IMR-90 (cell line): Measurements from ENCODE around the gene RASGRP3. TPM values are rescaled to one million over a fixed set of nuclear protein-coding genes. Genes with fewer than 3 reads are reported as not detected.

Experiments used
- ATAC-seq: fragments of 200-7000 bp; cut with Tn5 transposase; 2 replicates; pipeline ENCODE4 v1.9.1; 2020; ENCODE audit warnings: low read depth, mild to moderate bottlenecking, moderate library complexity
- BruUV-seq: library from RNA; stranded (reverse); fragments of 400-500 nt; replicated peaks from 2 replicates; lab custom pipeline; 2021; lab: Mats Ljungman, UMichigan
- CTCF ChIA-PET: fragments of 300-600 bp; formaldehyde crosslinking; extraction: SDS; loops from one replicate; lab custom pipeline; 2021; ENCODE audit warnings: antibody characterized with exemption; lab: Yijun Ruan, JAX
- POLR2A ChIA-PET: fragments of 300-600 bp; sonication (Branson Sonifier 250); formaldehyde crosslinking; loops from one replicate; lab custom pipeline; 2022; ENCODE audit warnings: antibody characterized with exemption; ENCODE audit not compliant: unreplicated experiment; lab: Charles Lee
- DNase-seq: peaks from one replicate; pipeline ENCODE4 v3.0.0; 2013
- H2AFZ ChIP-seq: replicated peaks from 2 replicates; pipeline ENCODE3; 2013; ENCODE audit warnings: low read length, mild to moderate bottlenecking; ENCODE audit not compliant: poor library complexity
- H2AK5ac ChIP-seq: 2 replicates; pipeline ENCODE4 v1.6.1; 2013; ENCODE audit warnings: low read depth, low read length, inconsistent platforms
- H2AK9ac ChIP-seq: replicated peaks from 2 replicates; pipeline ENCODE3; 2013; ENCODE audit warnings: mild to moderate bottlenecking, low read depth, low read length, moderate library complexity; ENCODE audit not compliant: poor library complexity
- H2BK120ac ChIP-seq: 2 replicates; pipeline ENCODE4 v1.6.1; 2013; ENCODE audit warnings: low read depth, low read length, inconsistent platforms
- H2BK15ac ChIP-seq: 3 replicates; pipeline ENCODE4 v1.6.1; 2013; ENCODE audit warnings: low read depth, low read length, inconsistent platforms
- H2BK20ac ChIP-seq: 2 replicates; pipeline ENCODE4 v1.6.1; 2013; ENCODE audit warnings: low read depth, mild to moderate bottlenecking, inconsistent platforms, low read length, moderate library complexity
- H2BK5ac ChIP-seq: 2 replicates; pipeline ENCODE4 v1.6.1; 2013; ENCODE audit warnings: mild to moderate bottlenecking, low read depth, low read length, inconsistent platforms; ENCODE audit not compliant: poor library complexity, severe bottlenecking
- H3K14ac ChIP-seq: replicated peaks from 2 replicates; pipeline ENCODE4 v1.6.1; 2013; ENCODE audit warnings: low read depth, low read length, inconsistent platforms
- H3K18ac ChIP-seq: 2 replicates; pipeline ENCODE4 v1.6.1; 2013; ENCODE audit warnings: low read depth, low read length, control low read depth
- H3K23ac ChIP-seq: 2 replicates; pipeline ENCODE4 v1.6.1; 2013; ENCODE audit warnings: low read depth, low read length, inconsistent platforms
- H3K27ac ChIP-seq: 2 replicates; pipeline ENCODE4 v1.5.1; 2013; ENCODE audit warnings: mild to moderate bottlenecking, control low read depth, low read length; ENCODE audit not compliant: insufficient read depth
- H3K27me3 ChIP-seq: 2 replicates; pipeline ENCODE4 v1.6.1; 2013; ENCODE audit warnings: low read length; ENCODE audit not compliant: control insufficient read depth, insufficient read depth
- H3K36me3 ChIP-seq: 2 replicates; pipeline ENCODE4 v1.6.1; 2013; ENCODE audit warnings: low read length, mixed read lengths; ENCODE audit not compliant: control insufficient read depth, insufficient read depth
- H3K4ac ChIP-seq: 2 replicates; pipeline ENCODE4 v1.6.1; 2013; ENCODE audit warnings: low read depth, low read length, inconsistent platforms
- H3K4me1 ChIP-seq: 2 replicates; pipeline ENCODE4 v1.6.1; 2013; ENCODE audit warnings: low read length, mixed read lengths; ENCODE audit not compliant: control insufficient read depth, insufficient read depth
- H3K4me2 ChIP-seq: 2 replicates; pipeline ENCODE4 v1.6.1; 2013; ENCODE audit warnings: low read depth, mild to moderate bottlenecking, control low read depth, low read length, moderate library complexity
- H3K4me3 ChIP-seq: 2 replicates; pipeline ENCODE4 v1.5.1; 2013; ENCODE audit warnings: low read depth, mild to moderate bottlenecking, control low read depth, low read length, moderate library complexity; ENCODE audit not compliant: insufficient read depth
- H3K56ac ChIP-seq: 2 replicates; pipeline ENCODE4 v1.6.1; 2013; ENCODE audit warnings: low read length, inconsistent platforms; ENCODE audit not compliant: insufficient read depth; ENCODE audit errors: extremely low read depth
- H3K79me1 ChIP-seq, 2 experiments: 2 replicates each; pipeline ENCODE4 v1.6.1; 2013; ENCODE audit warnings: low read length in 2 of 2, inconsistent platforms in 1 of 2, low read depth in 1 of 2
- H3K9ac ChIP-seq: 2 replicates; pipeline ENCODE4 v1.6.1; 2013; ENCODE audit warnings: low read depth, low read length, control low read depth
- H3K9me1 ChIP-seq: 2 replicates; pipeline ENCODE4 v1.6.1; 2013; ENCODE audit warnings: low read length, inconsistent platforms; ENCODE audit not compliant: insufficient read depth
- H3K9me3 ChIP-seq: 2 replicates; pipeline ENCODE4 v1.6.1; 2013; ENCODE audit warnings: low read length; ENCODE audit not compliant: control insufficient read depth, insufficient read depth
- H4K20me1 ChIP-seq: 2 replicates; pipeline ENCODE4 v1.6.1; 2013; ENCODE audit warnings: low read length, inconsistent platforms; ENCODE audit not compliant: insufficient read depth
- H4K5ac ChIP-seq: 2 replicates; pipeline ENCODE4 v1.6.1; 2013; ENCODE audit warnings: mild to moderate bottlenecking, low read depth, low read length, control low read depth
- H4K8ac ChIP-seq, 2 experiments: 2 replicates each; pipeline ENCODE4 v1.6.1; 2013; ENCODE audit warnings: low read depth in 2 of 2, low read length in 2 of 2, control low read depth in 1 of 2, inconsistent platforms in 1 of 2
- H4K91ac ChIP-seq: 2 replicates; pipeline ENCODE4 v1.6.1; 2013; ENCODE audit warnings: low read depth, low read length, inconsistent platforms; ENCODE audit not compliant: insufficient read depth
- BHLHE40 ChIP-seq: fragments of 150-350 bp; IDR thresholded peaks from 2 replicates; pipeline ENCODE4 v1.6.1; 2016; ENCODE audit warnings: mild to moderate bottlenecking, low read depth, low read length
- CEBPB ChIP-seq: IDR thresholded peaks from 2 replicates; pipeline ENCODE4 v1.6.1; 2012; ENCODE audit warnings: low read depth, low read length, improper control_type of control experiment
- CHD1 ChIP-seq: IDR thresholded peaks from 2 replicates; pipeline ENCODE4 v1.6.1; 2012; ENCODE audit warnings: low read depth, low read length, improper control_type of control experiment
- FOS ChIP-seq: fragments of 150-350 bp; IDR thresholded peaks from 2 replicates; pipeline ENCODE4 v1.6.1; 2016; ENCODE audit warnings: low read depth, low read length
- MAFK ChIP-seq: IDR thresholded peaks from 2 replicates; pipeline ENCODE4 v1.6.1; 2012; ENCODE audit warnings: low read depth, low read length, improper control_type of control experiment
- MAZ ChIP-seq: IDR thresholded peaks from 2 replicates; pipeline ENCODE4 v1.6.1; 2012; ENCODE audit warnings: low read depth, mild to moderate bottlenecking, low read length, improper control_type of control experiment, moderate library complexity, borderline replicate concordance
- MXI1 ChIP-seq: IDR thresholded peaks from 2 replicates; pipeline ENCODE4 v1.6.1; 2012; ENCODE audit warnings: low read depth, mild to moderate bottlenecking, low read length, moderate library complexity, borderline replicate concordance
- NFE2L2 ChIP-seq: fragments of 150-350 bp; IDR thresholded peaks from 2 replicates; pipeline ENCODE4 v1.6.1; 2016; ENCODE audit warnings: low read depth, mild to moderate bottlenecking, low read length
- POLR2A ChIP-seq: IDR thresholded peaks from 2 replicates; pipeline ENCODE4 v1.6.1; 2012; ENCODE audit warnings: mild to moderate bottlenecking, low read depth, low read length
- RAD21 ChIP-seq: IDR thresholded peaks from 2 replicates; pipeline ENCODE4 v1.6.1; 2012; ENCODE audit warnings: low read length, improper control_type of control experiment
- RCOR1 ChIP-seq: IDR thresholded peaks from 2 replicates; pipeline ENCODE4 v1.6.1; 2012; ENCODE audit warnings: mild to moderate bottlenecking, low read length, improper control_type of control experiment; ENCODE audit not compliant: insufficient replicate concordance
- RFX5 ChIP-seq: IDR thresholded peaks from 2 replicates; pipeline ENCODE4 v1.8.0; 2012; ENCODE audit warnings: low read depth, mild to moderate bottlenecking, low read length, moderate library complexity
- SMC3 ChIP-seq: fragments of 150-350 bp; IDR thresholded peaks from 2 replicates; pipeline ENCODE4 v1.6.1; 2016; ENCODE audit warnings: low read depth, mild to moderate bottlenecking, antibody characterized with exemption, low read length, moderate library complexity
- WGBS, 2 experiments: methylation state at CpG; one replicate each; pipeline versions ENCODE4 v1.1.5 to v1.1.7; 2013; ENCODE audit warnings: missing lambda C conversion rate in 2 of 2; ENCODE audit not compliant: insufficient read length in 1 of 2; ENCODE audit errors: extremely low coverage in 2 of 2; 5-methylcytosine and 5-hydroxymethylcytosine counted together
- dilution Hi-C: fragments of 300-500 bp; cut with HindIII; formaldehyde crosslinking; loops from one replicate; pipeline ENCODE4 v1.14.3; 2018; ENCODE audit warnings: low sequenced_read_pairs; ENCODE audit not compliant: unreplicated experiment
- in situ Hi-C: fragments of 300-500 bp; cut with MboI; formaldehyde crosslinking; loops from 3 replicates; pipeline ENCODE4 v1.14.3; 2019; ENCODE audit warnings: low sequenced_read_pairs, inconsistent platforms, mixed read lengths
- intact Hi-C: fragments of 100-400 bp; cut with micrococcal nuclease; formaldehyde crosslinking; loops from 2 replicates; pipeline ENCODE4 v1.10.0; 2022
- polyA plus RNA-seq, 3 experiments: library from polyadenylated mRNA; depleted of rRNA; stranded (reverse); fragments of >200 nt; gene quantifications; 2 replicates each; pipeline ENCODE4 v1.2.3, GENCODE V29; 2012; ENCODE audit warnings: low replicate concordance in 1 of 3
- total RNA-seq: library from RNA; depleted of rRNA; stranded (reverse); fragments of >200 nt; gene quantifications from 2 replicates; pipeline ENCODE4 v1.2.3, GENCODE V29; 2012
- TF ChIP-seq, protein P1 (sequence below): conservative IDR thresholded peaks from 2 replicates; pipeline ENCODE4 v1.5.1; 2012; ENCODE audit warnings: mild to moderate bottlenecking, low read depth, low read length, improper control_type of control experiment
- TF ChIP-seq, protein P2 (sequence below): fragments of 150-350 bp; IDR thresholded peaks from 2 replicates; pipeline ENCODE4 v1.6.1; 2016; ENCODE audit warnings: low read depth, mild to moderate bottlenecking, low read length, moderate library complexity, borderline replicate concordance

The RASGRP3 gene
- total and polyA plus RNA-seq, 2 of the 4 experiments (the other 2 are of a cell fraction), result 1.7 to 3.0 TPM

DNA sequence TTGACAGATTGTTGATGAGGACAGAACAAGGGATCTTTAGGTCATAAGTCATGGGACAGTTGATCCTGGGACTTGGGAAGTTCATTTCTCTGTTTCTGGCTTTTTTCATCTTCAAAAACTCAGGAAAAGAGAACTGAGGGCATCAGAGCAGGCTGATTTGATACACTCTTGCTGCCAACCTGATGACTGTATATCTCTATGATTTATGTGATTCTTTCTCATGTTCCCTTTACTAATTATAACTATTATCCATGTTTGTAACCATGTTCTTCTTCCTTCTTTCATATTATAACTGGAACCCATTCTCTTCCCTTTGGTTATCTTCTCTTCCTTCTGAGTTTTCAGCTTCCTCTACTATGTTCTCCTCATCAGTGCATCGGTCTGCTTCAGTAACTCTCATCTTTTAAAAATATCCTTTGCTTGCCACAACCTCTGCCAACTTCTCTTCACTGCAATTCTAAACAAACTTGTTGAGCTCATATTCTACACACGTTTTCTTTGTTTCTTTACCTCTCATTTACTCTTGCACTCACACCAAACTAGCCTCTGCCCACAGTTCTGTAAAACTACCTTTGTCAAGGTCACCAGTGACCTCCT, 13.5 kb downstream of the RASGRP3 start:
- Histone ChIP-seq H4K5ac (no peak overlapping the region), H2AK5ac (no peak overlapping the region), H3K4me1 (peaks cover 2% of the 10 kb centered on the region), H3K9me1 (no peaks in the 10 kb centered on the region), H2AFZ (no peak overlapping the region), H2BK15ac (no peak overlapping the region), H3K27me3 (no peaks in the 10 kb centered on the region), H4K20me1 (no peaks in the 10 kb centered on the region), H2BK5ac (no peak overlapping the region), H3K18ac (no peak overlapping the region), H3K14ac (no peak overlapping the region), H3K4ac (no peak overlapping the region), H3K36me3 (no peaks in the 10 kb centered on the region), H2BK120ac (no peak overlapping the region), H4K8ac (no peak overlapping the region), H3K23ac (no peak overlapping the region), H3K79me1 (no peaks in the 10 kb centered on the region), H3K4me2 (no peak overlapping the region), H3K4me3 (no peak overlapping the region), H3K56ac (no peak overlapping the region), H4K91ac (no peak overlapping the region), H2BK20ac (no peak overlapping the region), H3K9ac (no peak overlapping the region), H2AK9ac (no peak overlapping the region), H3K27ac (no peak overlapping the region), H3K9me3 (peaks cover 6% of the 10 kb centered on the region)
- CTCF ChIA-PET, result no interaction called here
- intact Hi-C loops, result no loop called here
- dilution Hi-C loops, result no loop called here
- in situ Hi-C loops, result no loop called here
- DNase-seq, result no peak
- WGBS, 2 experiments, result 100% methylated on average over 1 of the region's 2 CpGs; no CpG with 5 or more reads in 1 of the 2 experiments
- POLR2A ChIA-PET, result no interaction called here
- TF ChIP-seq MAZ (no peak), POLR2A (no peak), RAD21 (no peak), MXI1 (no peak), CHD1 (no peak), NFE2L2 (no peak), SMC3 (no peak), RFX5 (no peak), RCOR1 (no peak), MAFK (no peak), FOS (no peak), CEBPB (no peak), BHLHE40 (no peak)
- TF ChIP-seq, protein P1, sequence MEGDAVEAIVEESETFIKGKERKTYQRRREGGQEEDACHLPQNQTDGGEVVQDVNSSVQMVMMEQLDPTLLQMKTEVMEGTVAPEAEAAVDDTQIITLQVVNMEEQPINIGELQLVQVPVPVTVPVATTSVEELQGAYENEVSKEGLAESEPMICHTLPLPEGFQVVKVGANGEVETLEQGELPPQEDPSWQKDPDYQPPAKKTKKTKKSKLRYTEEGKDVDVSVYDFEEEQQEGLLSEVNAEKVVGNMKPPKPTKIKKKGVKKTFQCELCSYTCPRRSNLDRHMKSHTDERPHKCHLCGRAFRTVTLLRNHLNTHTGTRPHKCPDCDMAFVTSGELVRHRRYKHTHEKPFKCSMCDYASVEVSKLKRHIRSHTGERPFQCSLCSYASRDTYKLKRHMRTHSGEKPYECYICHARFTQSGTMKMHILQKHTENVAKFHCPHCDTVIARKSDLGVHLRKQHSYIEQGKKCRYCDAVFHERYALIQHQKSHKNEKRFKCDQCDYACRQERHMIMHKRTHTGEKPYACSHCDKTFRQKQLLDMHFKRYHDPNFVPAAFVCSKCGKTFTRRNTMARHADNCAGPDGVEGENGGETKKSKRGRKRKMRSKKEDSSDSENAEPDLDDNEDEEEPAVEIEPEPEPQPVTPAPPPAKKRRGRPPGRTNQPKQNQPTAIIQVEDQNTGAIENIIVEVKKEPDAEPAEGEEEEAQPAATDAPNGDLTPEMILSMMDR, result no peak
- TF ChIP-seq, protein P2, sequence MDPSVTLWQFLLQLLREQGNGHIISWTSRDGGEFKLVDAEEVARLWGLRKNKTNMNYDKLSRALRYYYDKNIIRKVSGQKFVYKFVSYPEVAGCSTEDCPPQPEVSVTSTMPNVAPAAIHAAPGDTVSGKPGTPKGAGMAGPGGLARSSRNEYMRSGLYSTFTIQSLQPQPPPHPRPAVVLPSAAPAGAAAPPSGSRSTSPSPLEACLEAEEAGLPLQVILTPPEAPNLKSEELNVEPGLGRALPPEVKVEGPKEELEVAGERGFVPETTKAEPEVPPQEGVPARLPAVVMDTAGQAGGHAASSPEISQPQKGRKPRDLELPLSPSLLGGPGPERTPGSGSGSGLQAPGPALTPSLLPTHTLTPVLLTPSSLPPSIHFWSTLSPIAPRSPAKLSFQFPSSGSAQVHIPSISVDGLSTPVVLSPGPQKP, result no peak
- no peak for ATAC-seq
- BruUV-seq, result no TSS peak
